Activated T-helper 9 cell treated with anti-CD3 and anti-CD28 coated beads, Interleukin-2, amount 50 U/mL, for 16 hours (primary cell): Measurements from ENCODE around the gene CMYA5.

Experiments
- DNase-seq: peaks from one replicate; pipeline ENCODE4 v3.0.0-alpha.2; 2020; ENCODE audit warnings: low read depth

CMYA5 gene

GRCh38 chr5:79834754-79835714 is 145.4 kb downstream of the CMYA5 start:
- no peak for DNase-seq

- DNase-seq, result no peak
Measured at GRCh38 chr5:79837761-79838551, 148.3 kb downstream of the CMYA5 start.

- DNase-seq, result no peak
Measured at GRCh38 chr5:79840084-79840990, 150.7 kb downstream of the CMYA5 start.

- DNase-seq, result no peak
Measured at GRCh38 chr5:79841172-79841571, 151.5 kb downstream of the CMYA5 start.

GRCh38 chr5:79842006-79842881 is 152.6 kb downstream of the CMYA5 start:
- no peak for DNase-seq

GRCh38 chr5:79842991-79843390 is 153.4 kb downstream of the CMYA5 start:
- no peak for DNase-seq

GRCh38 chr5:79843450-79844388 is 154.1 kb downstream of the CMYA5 start:
- DNase-seq, result no peak

- DNase-seq, result no peak
Measured at GRCh38 chr5:79844571-79844970, 154.9 kb downstream of the CMYA5 start.

- DNase-seq, result no peak
Measured at GRCh38 chr5:79845448-79846197, 156.0 kb downstream of the CMYA5 start.

GRCh38 chr5:79846198-79846521 is 156.5 kb downstream of the CMYA5 start:
- no peak for DNase-seq

GRCh38 chr5:79847561-79847960 is 157.9 kb downstream of the CMYA5 start:
- no peak for DNase-seq

- DNase-seq, result no peak
Measured at GRCh38 chr5:79849061-79849460, 159.4 kb downstream of the CMYA5 start.
